B cell (primary cell): Measurements from ENCODE around the gene NOC4L. TPM values are rescaled to one million over a fixed set of nuclear protein-coding genes. Genes with fewer than 3 reads are reported as not detected.

Experiments used
- ATAC-seq: fragments of 200-7000 bp; cut with Tn5 transposase; one replicate; pipeline ENCODE4 v1.10.0; 2021; ENCODE audit warnings: low read depth, mild to moderate bottlenecking, moderate number of reproducible peaks, moderate library complexity
- CTCF ChIA-PET: fragments of 350-600 bp; sonication (Branson Sonifier 250); formaldehyde crosslinking; loops from one replicate; lab custom pipeline; 2021; ENCODE audit warnings: antibody characterized with exemption, inconsistent platforms; lab: Charles Lee
- POLR2A ChIA-PET: fragments of 350-600 bp; sonication (Branson Sonifier 250); formaldehyde crosslinking; loops from one replicate; lab custom pipeline; 2021; ENCODE audit warnings: antibody characterized with exemption; lab: Charles Lee
- DNase-seq: peaks from one replicate; pipeline ENCODE4 v3.0.0; 2013
- H2AFZ ChIP-seq: 2 replicates; pipeline ENCODE4 v1.6.1; 2012; ENCODE audit warnings: mild to moderate bottlenecking, low read depth, low read length; ENCODE audit not compliant: insufficient read depth, poor library complexity, severe bottlenecking
- H3K27ac ChIP-seq, 2 donors: 1 replicate in 1 of 2; 2 replicates in 1 of 2; pipeline ENCODE4 v1.5.1; 2012 to 2013; ENCODE audit warnings: low read length in 2 of 2, mild to moderate bottlenecking in 2 of 2, moderate library complexity in 1 of 2
- H3K27me3 ChIP-seq, 4 experiments: fragments of 200-600 bp in 1 of 4; sonication (generic) in 1 of 4; replicated peaks in 1 of 4; 1 replicate in 2 of 4; 2 replicates in 2 of 4; pipeline versions ENCODE4 v1.6.1 to v1.7.0; 2013 to 2016; ENCODE audit warnings: low read length in 3 of 4, mild to moderate bottlenecking in 2 of 4, mixed read lengths in 1 of 4, moderate library complexity in 1 of 4; ENCODE audit not compliant: insufficient read depth in 4 of 4, control insufficient read depth in 3 of 4; ENCODE audit errors: control extremely low read depth in 1 of 4
- H3K36me3 ChIP-seq, 2 experiments: replicated peaks in 1 of 2; 1 replicate in 1 of 2; 2 replicates in 1 of 2; pipeline versions ENCODE4 v1.6.1 to v1.7.1; 2013; ENCODE audit warnings: low read length in 1 of 2; ENCODE audit not compliant: insufficient read depth in 2 of 2, control insufficient read depth in 1 of 2; ENCODE audit errors: control extremely low read depth in 1 of 2, extremely low read depth in 1 of 2
- H3K4me1 ChIP-seq, 2 donors: fragments of 200-600 bp in 1 of 2; sonication (generic) in 1 of 2; 1 replicate in 1 of 2; 2 replicates in 1 of 2; pipeline versions ENCODE4 v1.5.1 to v1.6.1; 2013 to 2017; ENCODE audit warnings: low read length in 2 of 2; ENCODE audit not compliant: control insufficient read depth in 2 of 2, insufficient read depth in 2 of 2
- H3K4me2 ChIP-seq: replicated peaks from 2 replicates; pipeline ENCODE3; 2012; ENCODE audit warnings: mild to moderate bottlenecking, low read depth, low read length; ENCODE audit not compliant: poor library complexity, severe bottlenecking
- H3K4me3 ChIP-seq, 5 experiments: fragments of 200-600 bp in 1 of 5; sonication (generic) in 1 of 5; 1 replicate in 3 of 5; 2 replicates in 2 of 5; pipeline versions ENCODE4 v1.5.1 to v1.7.0; 2011 to 2016; ENCODE audit warnings: low read length in 4 of 5, mild to moderate bottlenecking in 4 of 5, low read depth in 2 of 5, control low read depth in 1 of 5, moderate library complexity in 1 of 5; ENCODE audit not compliant: insufficient read depth in 1 of 5; ENCODE audit errors: control extremely low read depth in 1 of 5, extremely low read depth in 1 of 5
- H3K79me2 ChIP-seq: fragments of 200-600 bp; sonication (generic); one replicate; pipeline ENCODE4 v1.6.0; 2016; ENCODE audit warnings: low read length; ENCODE audit not compliant: control insufficient read depth, insufficient read depth
- H3K9ac ChIP-seq: fragments of 200-600 bp; sonication (generic); 2 replicates; pipeline ENCODE4 v1.6.1; 2017; ENCODE audit warnings: mild to moderate bottlenecking, low read length, moderate library complexity
- H3K9me3 ChIP-seq, 3 donors: one replicate each; pipeline versions ENCODE4 v1.6.1 to v1.7.1; 2013; ENCODE audit warnings: low read length in 2 of 3; ENCODE audit not compliant: control insufficient read depth in 2 of 3, insufficient read depth in 1 of 3; ENCODE audit errors: control extremely low read depth in 1 of 3
- H4K20me1 ChIP-seq: 2 replicates; pipeline ENCODE4 v1.6.0; 2012; ENCODE audit warnings: mild to moderate bottlenecking, low read length; ENCODE audit not compliant: insufficient read depth, control insufficient read depth, poor library complexity, severe bottlenecking
- H3K27ac Mint-ChIP-seq: one replicate; pipeline ENCODE4 v1.8.0; 2021; ENCODE audit warnings: mixed read lengths
- H3K27me3 Mint-ChIP-seq: one replicate; pipeline ENCODE4 v1.8.0; 2021; ENCODE audit warnings: mixed read lengths
- H3K4me1 Mint-ChIP-seq: one replicate; pipeline ENCODE4 v1.8.0; 2021; ENCODE audit warnings: mixed read lengths
- H3K4me3 Mint-ChIP-seq: one replicate; pipeline ENCODE4 v1.8.0; 2021; ENCODE audit warnings: mixed read lengths
- H3K9me3 Mint-ChIP-seq: one replicate; pipeline ENCODE4 v1.8.0; 2022; ENCODE audit warnings: mixed read lengths; ENCODE audit not compliant: insufficient read depth
- EZH2 ChIP-seq: IDR thresholded peaks from 2 replicates; pipeline ENCODE4 v1.6.1; 2012; ENCODE audit warnings: borderline replicate concordance, low read depth, mild to moderate bottlenecking, moderate library complexity, low read length; ENCODE audit not compliant: insufficient read depth, poor library complexity, severe bottlenecking
- WGBS: methylation state at CpG from one replicate; pipeline ENCODE4 v1.1.5; 2013; ENCODE audit warnings: missing lambda C conversion rate; ENCODE audit not compliant: insufficient coverage; 5-methylcytosine and 5-hydroxymethylcytosine counted together
- intact Hi-C: fragments of 100-400 bp; cut with micrococcal nuclease; formaldehyde crosslinking; loops from one replicate; pipeline ENCODE4 v1.10.0; 2022
- polyA plus RNA-seq: library from polyadenylated mRNA; depleted of rRNA; stranded (reverse); fragments of >200 nt; gene quantifications from 2 replicates; pipeline ENCODE4 v1.2.3, GENCODE V29; 2012
- total RNA-seq, 2 donors: library from RNA; stranded (reverse); fragments of 120-200 nt in 1 of 2; gene quantifications; 1 replicate in 1 of 2; 2 replicates in 1 of 2; pipeline versions ENCODE4 v1.2.3 to v1.2.4, GENCODE V29; 2013 to 2022
- TF ChIP-seq, protein P1 (sequence below): fragments of 200-600 bp; IDR thresholded peaks from one replicate; pipeline ENCODE4 v1.8.0; 2022; ENCODE audit warnings: antibody characterized with exemption, mild to moderate bottlenecking

The NOC4L gene
- total and polyA plus RNA-seq, 2 donors (not counting 1 experiment from before 2014, with no cell fraction given), result 13.1 to 21.9 TPM

DNA sequence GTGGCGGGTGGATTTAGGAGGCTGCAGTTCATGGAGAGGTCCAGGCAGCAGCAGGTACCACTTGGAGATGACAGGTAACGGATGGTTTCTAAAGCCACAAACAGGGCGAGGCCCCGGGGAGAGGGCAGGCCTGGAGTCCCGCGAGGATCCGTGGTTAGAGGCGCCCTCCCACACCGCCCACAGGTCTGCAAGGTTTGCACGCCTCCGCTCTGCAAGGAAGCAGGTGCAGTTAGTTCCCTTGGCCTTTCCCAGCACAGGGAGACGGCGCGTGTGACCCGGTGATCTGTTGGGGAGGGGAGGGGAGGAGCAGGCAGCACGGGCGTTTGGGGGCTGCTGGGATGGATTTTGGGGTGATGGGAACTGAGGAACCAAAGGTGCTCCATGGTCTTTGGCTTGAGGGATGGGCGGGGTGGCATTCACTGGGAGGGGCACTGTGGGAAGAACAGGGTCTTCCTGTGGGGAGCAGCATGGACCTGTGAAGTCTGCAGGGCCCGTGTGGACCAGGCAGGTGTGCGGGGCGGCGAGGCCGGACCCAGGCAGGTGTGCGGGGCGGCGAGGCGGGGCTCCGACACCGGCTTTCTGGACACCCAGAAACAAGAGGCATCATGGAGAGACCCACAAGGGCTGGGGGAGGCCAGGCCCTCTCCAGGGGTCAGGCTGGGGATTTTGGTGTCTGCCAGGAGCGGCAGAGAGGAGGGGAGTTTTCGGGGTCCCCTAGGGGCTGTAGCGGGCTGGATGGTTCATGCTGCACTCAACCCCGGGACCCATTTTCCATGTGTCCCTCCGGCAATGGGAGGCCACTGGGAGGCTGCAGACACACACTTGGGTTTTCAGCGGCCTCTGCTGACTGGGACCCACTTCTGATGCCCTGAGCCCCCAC is 29.1 kb downstream of the NOC4L start:
- DNase-seq, result no peak
- Histone ChIP-seq H3K27me3 (peaks cover 0 to 40% (median 5%) of the 10 kb centered on the region in 4 experiments), H3K79me2 (no peaks in the 10 kb centered on the region), H3K9ac (no peak overlapping the region), H4K20me1 (no peaks in the 10 kb centered on the region), H3K9me3 (no peaks in the 10 kb centered on the region), H3K4me2 (peak overlapping the region; percentile 12), H3K36me3 (no peaks in the 10 kb centered on the region), H3K4me1 (peaks cover 10% of the 10 kb centered on the region in 2 donors), H2AFZ (no peak overlapping the region), H3K4me3 (no peak overlapping the region), H3K27ac (no peak overlapping the region)
- no peaks in the 10 kb centered on the region for H3K9me3 Mint-ChIP-seq
- WGBS, result 42% methylated on average over 35 of the region's 35 CpGs
- CTCF ChIA-PET, result no interaction called here
- TF ChIP-seq EZH2, result no peak
- TF ChIP-seq, protein P1, sequence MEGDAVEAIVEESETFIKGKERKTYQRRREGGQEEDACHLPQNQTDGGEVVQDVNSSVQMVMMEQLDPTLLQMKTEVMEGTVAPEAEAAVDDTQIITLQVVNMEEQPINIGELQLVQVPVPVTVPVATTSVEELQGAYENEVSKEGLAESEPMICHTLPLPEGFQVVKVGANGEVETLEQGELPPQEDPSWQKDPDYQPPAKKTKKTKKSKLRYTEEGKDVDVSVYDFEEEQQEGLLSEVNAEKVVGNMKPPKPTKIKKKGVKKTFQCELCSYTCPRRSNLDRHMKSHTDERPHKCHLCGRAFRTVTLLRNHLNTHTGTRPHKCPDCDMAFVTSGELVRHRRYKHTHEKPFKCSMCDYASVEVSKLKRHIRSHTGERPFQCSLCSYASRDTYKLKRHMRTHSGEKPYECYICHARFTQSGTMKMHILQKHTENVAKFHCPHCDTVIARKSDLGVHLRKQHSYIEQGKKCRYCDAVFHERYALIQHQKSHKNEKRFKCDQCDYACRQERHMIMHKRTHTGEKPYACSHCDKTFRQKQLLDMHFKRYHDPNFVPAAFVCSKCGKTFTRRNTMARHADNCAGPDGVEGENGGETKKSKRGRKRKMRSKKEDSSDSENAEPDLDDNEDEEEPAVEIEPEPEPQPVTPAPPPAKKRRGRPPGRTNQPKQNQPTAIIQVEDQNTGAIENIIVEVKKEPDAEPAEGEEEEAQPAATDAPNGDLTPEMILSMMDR, result no peak
- no peak overlapping the region for H3K27ac Mint-ChIP-seq
- peaks cover 13% of the 10 kb centered on the region for H3K4me1 Mint-ChIP-seq
- peak; percentile 17 for ATAC-seq
- POLR2A ChIA-PET, result no interaction called here
- H3K27me3 Mint-ChIP-seq, result peaks cover 24% of the 10 kb centered on the region
- no peak overlapping the region for H3K4me3 Mint-ChIP-seq
- intact Hi-C loops, result no loop called here
